NCI-H2196 (cell line): ENCODE data around the gene URM1.

ENCODE experiments used
- DNase-seq: peaks from one replicate; lab custom pipeline; 2025; ENCODE audit not compliant: unreplicated experiment; lab: John Stamatoyannopoulos, UW

The URM1 gene

DNA sequence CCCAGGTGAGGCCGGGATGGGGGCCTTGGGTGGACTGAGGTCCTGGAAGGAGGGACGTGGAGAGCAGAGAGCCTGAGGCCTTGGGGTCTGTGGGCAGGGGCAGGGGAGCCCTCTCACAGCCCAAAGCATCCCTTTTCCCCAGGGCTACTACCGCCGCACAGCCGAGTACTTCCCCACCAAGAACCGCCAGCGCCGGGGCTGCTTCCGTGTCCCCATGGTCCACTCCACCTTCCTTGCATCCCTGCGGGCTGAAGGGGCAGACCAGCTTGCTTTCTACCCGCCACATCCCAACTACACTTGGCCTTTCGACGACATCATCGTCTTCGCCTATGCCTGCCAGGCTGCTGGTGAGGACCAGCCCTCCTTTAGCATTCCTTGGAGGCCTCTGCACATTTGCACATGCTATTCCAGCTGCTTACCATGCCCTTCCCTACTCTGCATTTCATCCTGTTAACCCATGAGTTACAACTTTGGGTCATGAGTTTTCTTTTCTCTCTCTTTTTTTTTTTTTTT, 53.1 kb downstream of the URM1 start:
- DNase-seq = no peak

DNA sequence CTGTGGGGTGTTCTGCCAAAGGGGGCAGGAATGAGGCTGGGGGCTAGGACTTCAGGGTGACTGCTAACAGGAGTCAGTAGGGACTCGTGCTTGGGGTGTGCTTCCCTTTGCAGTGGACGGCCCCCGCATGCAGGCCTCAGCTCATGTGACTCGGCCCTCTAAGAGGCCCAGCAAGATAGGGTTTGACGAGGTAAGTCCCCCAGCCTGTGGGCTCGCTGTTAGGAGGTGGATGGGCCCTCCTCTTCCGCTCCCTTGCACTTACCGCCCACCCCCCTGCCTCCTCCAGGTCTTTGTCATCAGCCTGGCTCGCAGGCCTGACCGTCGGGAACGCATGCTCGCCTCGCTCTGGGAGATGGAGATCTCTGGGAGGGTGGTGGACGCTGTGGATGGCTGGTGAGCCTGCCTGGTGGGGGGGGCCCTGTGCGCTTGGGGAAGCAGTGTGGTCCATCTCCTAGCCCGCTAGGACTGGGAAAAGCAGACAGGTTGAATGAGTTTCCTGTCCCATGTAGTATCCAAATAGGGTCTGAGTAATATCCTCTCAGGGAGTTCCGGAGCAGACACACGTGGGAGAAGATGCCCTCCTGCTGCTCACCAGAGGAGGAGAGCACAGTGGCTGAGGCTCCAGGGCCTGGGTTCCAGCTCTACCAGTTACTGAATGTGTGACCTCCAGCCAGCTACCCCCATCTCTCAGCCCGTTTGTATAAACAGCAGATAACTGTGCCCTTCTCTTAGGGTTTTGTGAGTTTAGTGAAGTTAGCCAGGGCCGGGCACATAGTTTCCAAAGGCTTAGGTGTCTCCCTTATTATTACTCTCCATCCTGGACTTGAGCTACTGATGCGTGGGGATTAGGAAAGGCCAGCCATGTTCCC, 57.7 kb downstream of the URM1 start:
- no peak for DNase-seq

- DNase-seq = no peak
Observed at GRCh38 chr9:128429513-128430086, 58.4 kb downstream of the URM1 start.

DNA sequence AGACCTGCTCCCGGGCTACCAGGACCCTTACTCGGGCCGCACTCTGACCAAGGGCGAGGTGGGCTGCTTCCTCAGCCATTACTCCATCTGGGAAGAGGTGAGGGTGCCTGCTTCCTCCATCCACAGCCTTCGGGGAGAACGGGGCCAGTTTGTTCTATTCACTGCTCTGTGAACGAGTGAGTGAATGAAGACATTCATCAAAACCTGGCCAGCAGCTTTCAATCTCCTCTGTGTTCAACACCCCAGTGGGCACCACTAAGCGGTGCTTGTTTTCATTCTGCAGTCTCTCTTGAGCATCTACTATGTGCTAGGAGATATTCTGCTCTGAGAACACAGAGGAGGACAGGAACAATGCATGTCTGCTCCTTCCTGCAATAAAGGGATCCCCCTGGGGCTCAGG, 60.0 kb downstream of the URM1 start:
- DNase-seq = no peak

DNA sequence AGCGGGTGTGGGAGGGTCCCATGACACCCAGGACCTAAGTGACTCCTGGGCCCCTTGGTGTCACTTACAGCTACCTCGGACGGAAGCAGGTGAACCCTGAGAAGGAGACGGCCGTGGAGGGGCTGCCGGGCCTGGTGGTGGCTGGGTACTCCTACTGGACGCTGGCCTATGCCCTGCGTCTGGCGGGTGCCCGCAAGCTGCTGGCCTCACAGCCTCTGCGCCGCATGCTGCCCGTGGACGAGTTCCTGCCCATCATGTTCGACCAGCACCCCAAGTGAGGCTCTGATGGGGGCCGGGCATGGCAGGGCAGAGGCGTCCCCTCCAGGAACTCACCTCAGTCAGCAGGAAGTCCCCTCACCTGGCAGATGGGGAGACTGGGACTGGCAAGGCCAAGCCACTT, 63.2 kb downstream of the URM1 start:
- no peak for DNase-seq

GRCh38 chr9:128435611-128436010, 64.4 kb downstream of the URM1 start:
- no peak for DNase-seq

- peak; percentile 92 for DNase-seq
Observed at GRCh38 chr9:128438343-128439109, 67.4 kb downstream of the URM1 start.

- DNase-seq = no peak
Observed at GRCh38 chr9:128439273-128439672, 68.1 kb downstream of the URM1 start.
